Natural killer cell treated with Interleukin-12 subunit alpha and Interleukin-12 subunit beta and Interleukin-15 and Interleukin-18, amount 100 ng/mL, for 72 hours (primary cell): Measurements from ENCODE around the gene DCUN1D2. TPM values are rescaled to one million over a fixed set of nuclear protein-coding genes. Genes with fewer than 3 reads are reported as not detected.
A peak's percentile ranks its signal among the peaks of the same experiment; 100 is the strongest.

ENCODE experiments used
- ATAC-seq, 2 donors: fragments of 150-1000 bp; cut with Tn5 transposase in 1 of 2; sonication (Bioruptor Pico), chemical (Tn5 transposase) in 1 of 2; 2 replicates each; pipeline ENCODE4 v1.10.0; 2021
- DNase-seq: peaks from one replicate; pipeline ENCODE4 v3.0.0; 2022; ENCODE audit warnings: low spot score
- H3K27ac Mint-ChIP-seq, 2 donors: 1 replicate in 1 of 2; 2 replicates in 1 of 2; pipeline ENCODE4 v1.8.0; 2022; ENCODE audit warnings: mixed read lengths in 2 of 2, mild to moderate bottlenecking in 1 of 2, moderate library complexity in 1 of 2
- H3K27me3 Mint-ChIP-seq, 2 donors: 1 replicate in 1 of 2; 2 replicates in 1 of 2; pipeline ENCODE4 v1.8.0; 2022; ENCODE audit warnings: mixed read lengths in 2 of 2
- H3K36me3 Mint-ChIP-seq: one replicate; pipeline ENCODE4 v1.8.0; 2022; ENCODE audit warnings: mixed read lengths
- H3K4me1 Mint-ChIP-seq, 2 donors: 1 replicate in 1 of 2; 2 replicates in 1 of 2; pipeline ENCODE4 v1.8.0; 2022; ENCODE audit warnings: low read depth in 2 of 2, mixed read lengths in 2 of 2, mild to moderate bottlenecking in 1 of 2
- H3K4me3 Mint-ChIP-seq: one replicate; pipeline ENCODE4 v1.8.0; 2022; ENCODE audit warnings: mixed read lengths
- H3K9me3 Mint-ChIP-seq: 2 replicates; pipeline ENCODE4 v1.8.0; 2022; ENCODE audit warnings: mixed read lengths
- total RNA-seq, 2 donors: library from RNA; stranded (reverse); gene quantifications; one replicate each; pipeline ENCODE4 v1.2.3, GENCODE V29; 2022

DCUN1D2 gene
- total RNA-seq, 2 donors from 2014 or later: 22.9 to 40.7 TPM

- Mint-ChIP-seq H3K4me1 (no peaks in the 10 kb centered on the region), H3K9me3 (no peaks in the 10 kb centered on the region), H3K36me3 (no peaks in the 10 kb centered on the region), H3K4me3 (no peak overlapping the region), H3K27me3 (no peaks in the 10 kb centered on the region), H3K27ac (no peak overlapping the region)
- DNase-seq (peak; percentile 34), ATAC-seq (no peak)
Observed at GRCh38 chr13:113430378-113431110, 60.0 kb downstream of the DCUN1D2 start.

- Mint-ChIP-seq H3K27me3 (no peaks in the 10 kb centered on the region), H3K27ac (no peak overlapping the region), H3K4me1 (no peaks in the 10 kb centered on the region), H3K9me3 (no peaks in the 10 kb centered on the region), H3K36me3 (no peaks in the 10 kb centered on the region), H3K4me3 (no peak overlapping the region)
- DNase-seq (no peak), ATAC-seq (no peak)
Observed at GRCh38 chr13:113429608-113429985, 60.9 kb downstream of the DCUN1D2 start.

GRCh38 chr13:113428871-113429607, 61.5 kb downstream of the DCUN1D2 start:
- ATAC-seq (no peak), DNase-seq (peak; percentile 56)
- H3K27me3 Mint-ChIP-seq: no peaks in the 10 kb centered on the region
- H3K36me3 Mint-ChIP-seq: no peaks in the 10 kb centered on the region
- no peaks in the 10 kb centered on the region for H3K9me3 Mint-ChIP-seq
- no peaks in the 10 kb centered on the region for H3K4me1 Mint-ChIP-seq
- H3K4me3 Mint-ChIP-seq: no peak overlapping the region
- no peak overlapping the region for H3K27ac Mint-ChIP-seq

- Mint-ChIP-seq H3K9me3 (no peaks in the 10 kb centered on the region), H3K4me1 (no peaks in the 10 kb centered on the region), H3K27ac (no peak overlapping the region), H3K36me3 (no peaks in the 10 kb centered on the region), H3K27me3 (no peaks in the 10 kb centered on the region), H3K4me3 (no peak overlapping the region)
- ATAC-seq (no peak), DNase-seq (peak; percentile 40)
Observed at GRCh38 chr13:113428469-113428865, 62.0 kb downstream of the DCUN1D2 start.

GRCh38 chr13:113427562-113428468, 62.7 kb downstream of the DCUN1D2 start:
- no peaks in the 10 kb centered on the region for H3K9me3 Mint-ChIP-seq
- no peak overlapping the region for H3K27ac Mint-ChIP-seq
- no peak for ATAC-seq
- H3K36me3 Mint-ChIP-seq: no peaks in the 10 kb centered on the region
- peak; percentile 39 for DNase-seq
- H3K4me1 Mint-ChIP-seq: no peaks in the 10 kb centered on the region
- H3K4me3 Mint-ChIP-seq: no peak overlapping the region
- H3K27me3 Mint-ChIP-seq: no peaks in the 10 kb centered on the region

GRCh38 chr13:113426591-113426986, 63.9 kb downstream of the DCUN1D2 start:
- Mint-ChIP-seq H3K4me3 (no peak overlapping the region), H3K27me3 (no peaks in the 10 kb centered on the region), H3K9me3 (no peaks in the 10 kb centered on the region), H3K4me1 (no peaks in the 10 kb centered on the region), H3K36me3 (no peaks in the 10 kb centered on the region), H3K27ac (no peak overlapping the region)
- ATAC-seq (no peak), DNase-seq (peak; percentile 16)

- Mint-ChIP-seq H3K27me3 (no peaks in the 10 kb centered on the region), H3K27ac (no peak overlapping the region), H3K36me3 (no peaks in the 10 kb centered on the region), H3K4me3 (no peak overlapping the region), H3K4me1 (no peaks in the 10 kb centered on the region), H3K9me3 (no peaks in the 10 kb centered on the region)
- DNase-seq (peak; percentile 38), ATAC-seq (no peak)
Observed at GRCh38 chr13:113425941-113426590, 64.4 kb downstream of the DCUN1D2 start.

- DNase-seq: peak; percentile 20
- H3K27ac Mint-ChIP-seq: no peak overlapping the region
- no peak for ATAC-seq
- no peaks in the 10 kb centered on the region for H3K27me3 Mint-ChIP-seq
- H3K9me3 Mint-ChIP-seq: no peaks in the 10 kb centered on the region
- no peak overlapping the region for H3K4me3 Mint-ChIP-seq
- no peaks in the 10 kb centered on the region for H3K4me1 Mint-ChIP-seq
- no peaks in the 10 kb centered on the region for H3K36me3 Mint-ChIP-seq
Observed at GRCh38 chr13:113423520-113424163, 66.9 kb downstream of the DCUN1D2 start.

GRCh38 chr13:113422807-113423519, 67.5 kb downstream of the DCUN1D2 start:
- no peak overlapping the region for H3K27ac Mint-ChIP-seq
- no peak for ATAC-seq
- peak; percentile 58 for DNase-seq
- no peaks in the 10 kb centered on the region for H3K27me3 Mint-ChIP-seq
- H3K9me3 Mint-ChIP-seq: no peaks in the 10 kb centered on the region
- H3K4me3 Mint-ChIP-seq: no peak overlapping the region
- H3K36me3 Mint-ChIP-seq: no peaks in the 10 kb centered on the region
- no peaks in the 10 kb centered on the region for H3K4me1 Mint-ChIP-seq

- no peaks in the 10 kb centered on the region for H3K9me3 Mint-ChIP-seq
- H3K27me3 Mint-ChIP-seq: peaks cover 1 to 2% of the 10 kb centered on the region in 2 donors
- ATAC-seq (no peak), DNase-seq (peak; percentile 15)
- no peak overlapping the region for H3K27ac Mint-ChIP-seq
- H3K36me3 Mint-ChIP-seq: no peaks in the 10 kb centered on the region
- no peak overlapping the region for H3K4me3 Mint-ChIP-seq
- H3K4me1 Mint-ChIP-seq: no peaks in the 10 kb centered on the region
Observed at GRCh38 chr13:113421673-113422270, 68.7 kb downstream of the DCUN1D2 start.

- Mint-ChIP-seq H3K27ac (no peak overlapping the region), H3K27me3 (peaks cover 4 to 6% of the 10 kb centered on the region in 2 donors), H3K36me3 (no peaks in the 10 kb centered on the region), H3K4me1 (no peaks in the 10 kb centered on the region), H3K9me3 (no peaks in the 10 kb centered on the region), H3K4me3 (no peak overlapping the region)
- ATAC-seq: no peak
- no peak for DNase-seq
Observed at GRCh38 chr13:113420833-113421600, 69.5 kb downstream of the DCUN1D2 start.

- Mint-ChIP-seq H3K9me3 (no peaks in the 10 kb centered on the region), H3K4me3 (no peak overlapping the region), H3K27me3 (peaks cover 4 to 6% of the 10 kb centered on the region in 2 donors), H3K36me3 (no peaks in the 10 kb centered on the region), H3K4me1 (no peaks in the 10 kb centered on the region), H3K27ac (no peak overlapping the region)
- ATAC-seq (no peak), DNase-seq (no peak)
Observed at GRCh38 chr13:113420232-113420631, 70.3 kb downstream of the DCUN1D2 start.
